HEK293T (cell line): ENCODE results near the gene MYCBP2.
"Not testable (repeated sequence)": the region's sequence is repeated elsewhere in the genome, so short reads cannot be mapped to it uniquely, and the experiment has no call there.

Experiments
- CTCF ChIA-PET: fragments of 350-600 bp; formaldehyde crosslinking; extraction: SDS; loops from one replicate; lab custom pipeline; 2021; ENCODE audit warnings: antibody characterized with exemption, inconsistent platforms; lab: Yijun Ruan, JAX
- POLR2A ChIA-PET: fragments of 350-600 bp; formaldehyde crosslinking; extraction: SDS; loops from one replicate; lab custom pipeline; 2020; ENCODE audit warnings: antibody characterized with exemption, inconsistent platforms; lab: Yijun Ruan, JAX
- DNase-seq: peaks from one replicate; pipeline ENCODE4 v3.0.0; 2012; ENCODE audit warnings: mixed read lengths; ENCODE audit errors: extremely low spot score
- ARNT ChIP-seq: fragments of 450-650 bp; IDR thresholded peaks from 2 replicates; pipeline ENCODE4 v1.6.1; 2017; ENCODE audit warnings: mild to moderate bottlenecking
- BHLHE40 ChIP-seq: fragments of 450-650 bp; IDR thresholded peaks from 2 replicates; pipeline ENCODE4 v1.6.1; 2016; ENCODE audit warnings: mild to moderate bottlenecking, moderate library complexity, borderline replicate concordance
- CTBP1 ChIP-seq: fragments of 450-650 bp; IDR thresholded peaks from 2 replicates; pipeline ENCODE4 v1.6.1; 2016; ENCODE audit warnings: borderline replicate concordance
- ELF4 ChIP-seq: fragments of 450-650 bp; IDR thresholded peaks from 2 replicates; pipeline ENCODE4 v1.6.1; 2017; ENCODE audit warnings: antibody characterized with exemption
- FOXA1 ChIP-seq: fragments of 450-650 bp; IDR thresholded peaks from 2 replicates; pipeline ENCODE4 v1.6.1; 2016; ENCODE audit warnings: mild to moderate bottlenecking
- FOXK2 ChIP-seq: fragments of 450-650 bp; IDR thresholded peaks from 2 replicates; pipeline ENCODE4 v1.6.1; 2016; ENCODE audit warnings: mild to moderate bottlenecking
- FOXM1 ChIP-seq: fragments of 450-650 bp; IDR thresholded peaks from 2 replicates; pipeline ENCODE4 v1.6.1; 2017; ENCODE audit warnings: mild to moderate bottlenecking, borderline replicate concordance
- HDGF ChIP-seq: fragments of 450-650 bp; IDR thresholded peaks from 2 replicates; pipeline ENCODE4 v1.6.1; 2017; ENCODE audit warnings: antibody characterized with exemption, borderline replicate concordance
- L3MBTL2 ChIP-seq: fragments of 450-650 bp; conservative IDR thresholded peaks from 2 replicates; pipeline ENCODE4 v1.6.1; 2016; ENCODE audit warnings: mild to moderate bottlenecking
- LEF1 ChIP-seq: fragments of 450-650 bp; IDR thresholded peaks from 2 replicates; pipeline ENCODE4 v1.6.1; 2017; ENCODE audit warnings: mild to moderate bottlenecking, borderline replicate concordance
- NFRKB ChIP-seq: fragments of 450-650 bp; IDR thresholded peaks from 2 replicates; pipeline ENCODE4 v1.6.1; 2016; ENCODE audit warnings: mild to moderate bottlenecking, moderate library complexity
- PKNOX1 ChIP-seq: fragments of 450-650 bp; IDR thresholded peaks from 2 replicates; pipeline ENCODE4 v1.6.1; 2016
- SP1 ChIP-seq: fragments of 450-650 bp; IDR thresholded peaks from 2 replicates; pipeline ENCODE4 v1.6.1; 2017
- SUZ12 ChIP-seq: fragments of 450-650 bp; IDR thresholded peaks from 2 replicates; pipeline ENCODE4 v1.6.1; 2016; ENCODE audit warnings: mild to moderate bottlenecking
- TARDBP ChIP-seq: fragments of 450-650 bp; IDR thresholded peaks from 2 replicates; pipeline ENCODE4 v1.6.1; 2016
- ZNF384 ChIP-seq: fragments of 450-650 bp; IDR thresholded peaks from 2 replicates; pipeline ENCODE4 v1.6.1; 2016

MYCBP2 gene

DNA sequence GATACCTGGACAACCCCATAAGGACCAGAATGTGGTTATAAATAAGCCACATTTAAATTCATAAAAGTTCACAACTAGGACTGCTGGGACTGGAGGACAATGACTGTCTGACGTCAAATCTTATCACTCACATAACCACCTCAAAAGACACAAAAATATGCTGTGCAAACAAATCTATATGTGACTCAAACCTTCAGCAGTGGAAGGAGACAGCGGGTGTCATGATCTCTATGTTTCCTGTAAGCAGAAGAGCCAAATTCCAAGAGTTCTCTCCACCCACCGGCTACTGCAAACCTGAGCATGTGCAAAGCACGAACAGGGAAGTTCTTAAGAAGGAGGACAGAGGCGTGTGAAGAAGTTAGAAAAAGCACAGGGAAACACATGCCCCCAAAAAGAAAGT lies 113.2 kb downstream of the MYCBP2 start:
- no peak for TF ChIP-seq PKNOX1
- CTCF ChIA-PET, result no interaction called here
- DNase-seq, result no peak
- POLR2A ChIA-PET, result no interaction called here

DNA sequence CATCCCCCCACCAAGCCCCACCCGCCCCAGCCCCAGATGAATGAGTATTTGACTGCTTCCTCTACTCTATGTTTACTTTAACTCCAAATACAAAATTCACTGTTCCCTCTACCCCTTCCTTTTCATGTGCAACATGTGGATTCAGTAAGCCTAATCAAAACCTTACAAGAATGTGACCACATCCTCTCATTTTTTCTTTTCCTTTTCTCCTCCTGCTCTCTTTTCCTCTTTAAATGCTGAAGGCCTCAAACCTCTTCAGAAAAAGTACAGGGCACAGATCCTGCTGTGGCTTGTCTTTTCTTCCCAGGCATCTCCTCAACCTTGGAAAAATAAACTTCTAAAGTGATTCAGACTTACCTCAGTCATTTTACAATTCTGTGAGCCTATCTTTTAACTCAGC lies 119.0 kb downstream of the MYCBP2 start:
- no peak for DNase-seq
- ChIA-PET CTCF (no interaction called here), POLR2A (interaction anchor here (1.3 kb wide), 1 partner anchor 119 kb away, joined by 3 read pairs; the partner anchor contains the start of gene MYCBP2)
- TF ChIP-seq ELF4, result no peak
- no peak for TF ChIP-seq HDGF
- TF ChIP-seq TARDBP, result no peak
- TF ChIP-seq CTBP1, result no peak
- TF ChIP-seq FOXM1, result no peak
- TF ChIP-seq FOXA1, result no peak
- TF ChIP-seq BHLHE40, result no peak
- TF ChIP-seq NFRKB, result no peak
- TF ChIP-seq ZNF384, result no peak
- no peak for TF ChIP-seq FOXK2
- no peak for TF ChIP-seq LEF1

GRCh38 chr13:77198995-77199394 lies 127.9 kb downstream of the MYCBP2 start:
- CTCF ChIA-PET, POLR2A ChIA-PET, DNase-seq: not testable (repeated sequence)

GRCh38 chr13:77196052-77196618 lies 130.8 kb downstream of the MYCBP2 start:
- POLR2A ChIA-PET, result no interaction called here
- DNase-seq, result no peak
- TF ChIP-seq TARDBP (no peak), SP1 (no peak), FOXA1 (no peak), FOXM1 (no peak), CTBP1 (no peak), HDGF (no peak), L3MBTL2 (no peak), BHLHE40 (no peak), ZNF384 (no peak)
- CTCF ChIA-PET, result no interaction called here

DNA sequence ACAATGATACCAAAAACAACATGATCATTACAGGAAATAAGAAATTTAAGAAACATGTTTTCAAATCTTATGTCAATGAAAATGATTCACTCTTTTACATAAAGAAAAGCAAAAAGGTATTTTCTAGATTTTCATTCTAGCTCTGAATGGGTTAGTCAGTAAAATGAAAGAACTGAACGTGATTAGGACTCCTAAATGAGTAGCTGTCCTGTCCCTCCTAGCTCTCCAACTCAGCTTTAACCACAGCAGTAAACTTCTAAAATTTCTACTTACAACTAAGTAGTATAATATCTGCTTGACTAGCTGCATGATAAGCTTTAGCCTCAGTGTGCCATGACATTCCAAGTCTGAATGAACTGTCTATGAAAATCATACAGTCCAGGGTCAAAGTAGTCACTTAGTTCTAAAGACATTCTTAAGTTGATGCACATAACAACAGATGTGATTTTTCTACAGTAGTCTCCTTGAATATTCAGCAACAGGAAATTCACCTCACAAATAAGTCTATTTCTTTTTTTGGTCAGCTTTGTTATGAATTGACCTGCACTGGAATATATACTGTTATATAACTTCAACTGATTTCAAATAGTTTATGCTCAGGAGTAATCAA lies 136.4 kb downstream of the MYCBP2 start:
- ChIA-PET POLR2A (no interaction called here), CTCF (interaction anchor here (0.5 kb wide), 1 partner anchor 288 kb away, joined by 6 read pairs; no protein-coding TSS in a partner anchor)
- no peak for DNase-seq
- no peak for TF ChIP-seq NFRKB

DNA sequence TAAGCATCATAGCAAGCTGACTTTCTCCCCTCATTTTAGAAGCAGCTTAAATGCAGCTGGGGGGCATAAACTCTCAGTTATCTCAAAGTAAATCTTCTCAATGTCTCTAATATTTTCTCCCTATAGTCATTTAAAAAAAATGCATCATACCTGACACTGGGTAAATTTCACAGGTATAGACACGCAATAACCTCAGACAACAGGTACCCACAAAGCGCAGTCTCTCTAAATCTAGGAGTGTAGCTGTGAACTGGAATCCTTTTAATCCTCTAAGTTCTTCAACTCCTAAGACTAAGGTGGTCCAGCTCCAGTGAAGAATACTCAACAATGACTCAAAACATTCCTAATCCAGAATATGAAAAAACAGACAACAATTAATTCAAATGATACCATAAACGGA lies 141.2 kb downstream of the MYCBP2 start:
- TF ChIP-seq TARDBP (no peak), LEF1 (no peak), CTBP1 (no peak), SUZ12 (no peak), NFRKB (no peak), HDGF (no peak), L3MBTL2 (no peak), ZNF384 (no peak), BHLHE40 (no peak), FOXK2 (no peak), ARNT (no peak), PKNOX1 (no peak), FOXA1 (no peak), ELF4 (no peak), SP1 (no peak), FOXM1 (no peak)
- CTCF ChIA-PET, result no interaction called here
- no peak for DNase-seq
- POLR2A ChIA-PET, result no interaction called here

GRCh38 chr13:77184455-77184854 lies 142.4 kb downstream of the MYCBP2 start:
- CTCF ChIA-PET, result interaction anchor here (0.7 kb wide), 1 partner anchor 294 kb away, joined by 3 read pairs; no protein-coding TSS in a partner anchor
- TF ChIP-seq SP1, result no peak
- TF ChIP-seq PKNOX1, result no peak
- no peak for TF ChIP-seq FOXM1
- TF ChIP-seq SUZ12, result no peak
- no peak for TF ChIP-seq ZNF384
- TF ChIP-seq ELF4, result no peak
- no peak for TF ChIP-seq ARNT
- no peak for TF ChIP-seq NFRKB
- TF ChIP-seq HDGF, result no peak
- no peak for TF ChIP-seq BHLHE40
- no peak for TF ChIP-seq TARDBP
- no peak for TF ChIP-seq CTBP1
- no peak for TF ChIP-seq L3MBTL2
- no peak for DNase-seq
- POLR2A ChIA-PET, result no interaction called here
